Keratinocyte (primary cell): ENCODE data around the gene ZBED6. TPM values are rescaled to one million over a fixed set of nuclear protein-coding genes. Genes with fewer than 3 reads are reported as not detected.

Experiments
- DNase-seq: peaks from one replicate; pipeline ENCODE4 v3.0.0-alpha.2; 2011; ENCODE audit warnings: low read depth, missing footprints, low spot score
- FAIRE-seq: peaks from 2 replicates; lab custom pipeline; 2011; peaks lifted over from hg19 to GRCh38; lab: Jason Lieb, UNC
- H2AFZ ChIP-seq: 2 replicates; pipeline ENCODE4 v1.6.0; 2012; ENCODE audit warnings: low read length, control low read depth, inconsistent platforms; ENCODE audit not compliant: control insufficient read depth
- H3K27ac ChIP-seq: 2 replicates; pipeline ENCODE4 v1.5.1; 2011; ENCODE audit warnings: low read length; ENCODE audit not compliant: control insufficient read depth, insufficient read depth
- H3K27me3 ChIP-seq: 3 replicates; pipeline ENCODE4 v1.6.0; 2011; ENCODE audit warnings: low read length; ENCODE audit not compliant: control insufficient read depth, insufficient read depth; ENCODE audit errors: extremely low read depth
- H3K36me3 ChIP-seq, 2 experiments: 2 replicates in 1 of 2; 3 replicates in 1 of 2; pipeline ENCODE4 v1.5.1; 2011; ENCODE audit warnings: low read length in 2 of 2, mild to moderate bottlenecking in 1 of 2; ENCODE audit not compliant: control insufficient read depth in 2 of 2, insufficient read depth in 2 of 2; ENCODE audit errors: extremely low read depth in 1 of 2
- H3K4me1 ChIP-seq: 3 replicates; pipeline ENCODE4 v1.5.1; 2011; ENCODE audit warnings: low read length; ENCODE audit not compliant: control insufficient read depth, insufficient read depth; ENCODE audit errors: extremely low read depth
- H3K4me2 ChIP-seq: 3 replicates; pipeline ENCODE4 v1.6.0; 2011; ENCODE audit warnings: low read depth, low read length; ENCODE audit not compliant: control insufficient read depth, insufficient read depth; ENCODE audit errors: extremely low read depth
- H3K4me3 ChIP-seq, 3 experiments: fragments of 200-600 bp in 1 of 3; sonication (generic) in 1 of 3; 2 replicates in 2 of 3; 3 replicates in 1 of 3; pipeline ENCODE4 v1.5.1; 2011 to 2016; ENCODE audit warnings: low read length in 3 of 3, mild to moderate bottlenecking in 3 of 3, control low read depth in 2 of 3, inconsistent platforms in 1 of 3, low read depth in 1 of 3, mixed read lengths in 1 of 3, mixed run types in 1 of 3, moderate library complexity in 1 of 3; ENCODE audit not compliant: control insufficient read depth in 2 of 3, insufficient read depth in 2 of 3; ENCODE audit errors: extremely low read depth in 1 of 3
- H3K79me2 ChIP-seq: 2 replicates; pipeline ENCODE4 v1.6.0; 2012; ENCODE audit warnings: low read length; ENCODE audit not compliant: control insufficient read depth, insufficient read depth
- H3K9ac ChIP-seq: 3 replicates; pipeline ENCODE4 v1.6.0; 2011; ENCODE audit warnings: low read length; ENCODE audit not compliant: control insufficient read depth, insufficient read depth; ENCODE audit errors: extremely low read depth
- H3K9me1 ChIP-seq: 3 replicates; pipeline ENCODE4 v1.6.0; 2011; ENCODE audit warnings: low read length; ENCODE audit not compliant: control insufficient read depth, insufficient read depth; ENCODE audit errors: extremely low read depth
- H3K9me3 ChIP-seq: 2 replicates; pipeline ENCODE4 v1.5.1; 2012; ENCODE audit warnings: low read depth, low read length; ENCODE audit not compliant: control insufficient read depth
- H4K20me1 ChIP-seq: 3 replicates; pipeline ENCODE4 v1.6.0; 2011; ENCODE audit warnings: low read length; ENCODE audit not compliant: control insufficient read depth, insufficient read depth; ENCODE audit errors: extremely low read depth
- CTCF ChIP-seq, 3 experiments: IDR thresholded peaks in 1 of 3; conservative IDR thresholded peaks in 1 of 3; optimal IDR thresholded peaks in 1 of 3; 2 replicates in 2 of 3; 3 replicates in 1 of 3; pipeline versions ENCODE3 to v1.5.1; 2011; ENCODE audit warnings: low read length in 3 of 3, mild to moderate bottlenecking in 3 of 3, moderate library complexity in 2 of 3, control low read depth in 1 of 3, inconsistent platforms in 1 of 3; ENCODE audit not compliant: insufficient read depth in 2 of 3; ENCODE audit errors: extremely low read depth in 1 of 3
- EZH2 ChIP-seq: IDR thresholded peaks from one replicate; pipeline ENCODE4 v1.6.1; 2012; ENCODE audit warnings: inconsistent platforms, mild to moderate bottlenecking, low read length, moderate library complexity
- dilution Hi-C: fragments of 300-500 bp; cut with MboI; formaldehyde crosslinking; loops from one replicate; pipeline ENCODE4 v1.7.0; 2020; ENCODE audit warnings: low sequenced_read_pairs; ENCODE audit not compliant: extremely low pct_ligation_motif_present
- polyA plus RNA-seq, 5 experiments: library from polyadenylated mRNA; depleted of rRNA in 3 of 5; stranded (reverse) in 3 of 5; stranded (forward) in 1 of 5; unstranded in 1 of 5; fragments of >200 nt; gene quantifications; 1 replicate in 1 of 5; 2 replicates in 3 of 5; 3 replicates in 1 of 5; pipeline versions ENCODE4 v1.2.1 to v1.2.3, GENCODE V29; 2011 to 2012; ENCODE audit warnings: missing spikeins in 2 of 5, low read depth in 1 of 5, low replicate concordance in 1 of 5

Gene ZBED6
- polyA plus RNA-seq, 1 donor (not counting 4 experiments of a cell fraction or from before 2014, with no cell fraction given), result 8.9 TPM

GRCh38 chr1:203797216-203797615 lies 1.8 kb downstream of the ZBED6 start:
- peak overlapping the region; percentile 60 to 79 (median 76) for H3K4me3 ChIP-seq
- H3K27ac ChIP-seq, result peak overlapping the region; percentile 98
- no peaks in the 10 kb centered on the region for H3K9me3 ChIP-seq
- peak overlapping the region; percentile 93 for H3K4me2 ChIP-seq
- FAIRE-seq (no peak), DNase-seq (no peak)
- peaks cover 6 to 24% of the 10 kb centered on the region in 2 experiments for H3K36me3 ChIP-seq
- dilution Hi-C loops, result loop anchor here (10.0 kb wide), 1 partner anchor 72 kb away; no protein-coding TSS in a partner anchor
- no peak overlapping the region for H2AFZ ChIP-seq
- TF ChIP-seq EZH2 (no peak), CTCF (optimal IDR thresholded peaks at IDR 0.05 in 1 of 3, IDR thresholded peaks at IDR 0.05 in 1 of 3, conservative IDR thresholded peaks at IDR 0.05 in 1 of 3; ENCODE audit: extremely low read depth in 1 of 3, insufficient read depth in 2 of 3, low read length in 3 of 3) (no peak)
- H3K4me1 ChIP-seq, result peaks cover 40% of the 10 kb centered on the region
- H3K27me3 ChIP-seq, result no peaks in the 10 kb centered on the region
- H3K79me2 ChIP-seq, result peaks cover 62% of the 10 kb centered on the region
- peaks cover 9% of the 10 kb centered on the region for H4K20me1 ChIP-seq
- peaks cover 3% of the 10 kb centered on the region for H3K9me1 ChIP-seq
- peak overlapping the region; percentile 98 for H3K9ac ChIP-seq

- FAIRE-seq (peak; percentile 70), DNase-seq (peak; percentile 81)
- Histone ChIP-seq H3K4me3 (peak overlapping the region in 1 of 3 experiments; percentile 60), H2AFZ (no peak overlapping the region), H3K9ac (no peak overlapping the region), H3K4me2 (peak overlapping the region; percentile 93), H3K4me1 (peaks cover 40% of the 10 kb centered on the region), H3K36me3 (peaks cover 6 to 24% of the 10 kb centered on the region in 2 experiments), H3K27me3 (no peaks in the 10 kb centered on the region), H3K9me3 (no peaks in the 10 kb centered on the region), H3K9me1 (peaks cover 3% of the 10 kb centered on the region), H3K27ac (peak overlapping the region; percentile 19), H4K20me1 (peaks cover 9% of the 10 kb centered on the region), H3K79me2 (peaks cover 68% of the 10 kb centered on the region)
- dilution Hi-C loops, result loop anchor here (10.0 kb wide), 1 partner anchor 73 kb away; no protein-coding TSS in a partner anchor
- peak; percentile 55 to 68 (median 56) for TF ChIP-seq CTCF (optimal IDR thresholded peaks at IDR 0.05 in 1 of 3, IDR thresholded peaks at IDR 0.05 in 1 of 3, conservative IDR thresholded peaks at IDR 0.05 in 1 of 3; ENCODE audit: extremely low read depth in 1 of 3, insufficient read depth in 2 of 3, low read length in 3 of 3)
- no peak for TF ChIP-seq EZH2
Observed at GRCh38 chr1:203797948-203798655, 2.7 kb downstream of the ZBED6 start.
